ENCODE measurements around the gene ME3.

The ME3 gene

DNA sequence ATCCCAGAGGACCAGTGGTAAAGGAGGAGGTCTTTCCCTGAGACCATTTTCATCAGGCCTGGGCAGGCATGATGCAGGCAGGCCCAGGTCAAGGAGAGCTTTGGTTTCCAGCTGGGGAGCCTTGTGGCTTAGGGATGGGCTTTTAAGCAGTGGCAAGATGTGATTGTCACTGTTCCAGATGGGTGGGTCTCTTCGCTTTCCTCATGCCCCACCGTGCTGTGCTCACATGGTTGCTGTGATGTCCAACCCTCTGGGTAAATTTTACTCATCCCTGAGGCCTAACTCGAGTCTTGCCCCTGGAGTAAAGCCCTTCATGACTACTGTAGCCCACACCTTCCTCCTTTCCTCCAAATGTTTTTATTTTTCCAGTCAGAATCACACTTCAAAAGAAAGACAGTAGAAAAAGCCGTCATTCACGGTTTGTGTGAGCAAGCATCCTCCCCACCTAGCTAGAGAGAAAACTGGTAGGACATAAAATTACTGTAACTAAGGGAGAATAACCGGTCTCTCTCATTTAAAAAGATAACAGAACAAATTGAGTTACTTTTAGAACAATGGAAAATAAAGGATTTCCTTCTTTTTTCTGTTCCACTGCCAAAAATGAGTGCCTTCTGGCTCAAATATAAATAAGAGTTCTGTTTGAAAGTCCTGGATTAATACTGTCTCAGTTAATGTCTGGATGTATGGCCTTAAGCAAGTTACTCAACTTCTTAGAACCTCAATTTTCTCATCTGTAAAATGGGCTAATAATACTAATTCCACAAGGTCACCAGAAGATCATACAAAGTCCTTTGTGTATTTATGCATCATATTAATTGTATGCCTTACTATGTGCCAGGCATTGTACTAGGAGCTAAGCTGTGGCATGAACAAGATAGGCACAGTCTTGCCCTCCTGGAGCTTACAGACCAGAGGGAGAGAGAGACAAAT lies 84.9 kb downstream of the ME3 start:
- no peak for TF ChIP-seq ZNF274 (IDR thresholded peaks at IDR 0.05; ENCODE audit: low read depth, low read length)
- no peak overlapping the region for H3K4me3 ChIP-seq (ENCODE audit: low read length)

DNA sequence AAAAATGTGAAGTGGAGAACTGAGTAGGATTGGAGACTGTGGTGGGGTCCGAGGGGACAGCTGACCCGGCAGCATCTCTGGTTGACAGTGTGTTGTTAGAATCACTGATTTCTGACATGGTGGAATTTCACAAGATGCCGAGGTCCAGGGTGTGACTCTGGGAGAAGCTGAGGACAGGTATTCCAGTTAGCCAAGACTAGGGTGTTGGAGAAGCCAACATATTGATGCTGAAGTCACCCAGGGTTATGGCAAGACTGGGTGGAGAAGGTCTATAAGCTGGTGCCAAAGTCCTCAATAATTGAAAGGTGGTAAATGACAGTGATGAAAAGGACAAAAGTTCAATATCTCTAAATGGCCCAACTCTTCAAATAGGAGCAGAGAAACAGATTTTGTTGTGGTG lies 86.1 kb downstream of the ME3 start:
- no peak overlapping the region for H3K4me3 ChIP-seq (ENCODE audit: low read length)
- TF ChIP-seq ZNF274 (IDR thresholded peaks at IDR 0.05; ENCODE audit: low read depth, low read length): no peak

- no peak overlapping the region for H3K4me3 ChIP-seq (ENCODE audit: low read length)
Observed at GRCh38 chr11:86582898-86583297, 89.5 kb downstream of the ME3 start.

GRCh38 chr11:86580535-86580934 lies 91.9 kb downstream of the ME3 start:
- H3K4me3 ChIP-seq (ENCODE audit: low read length): no peak overlapping the region
- TF ChIP-seq ZNF274 (IDR thresholded peaks at IDR 0.05; ENCODE audit: low read depth, low read length): no peak

More at GRCh38 chr11:86582898-86583297, 89.5 kb downstream of the ME3 start:
- TF ChIP-seq ZNF274 (IDR thresholded peaks at IDR 0.05; ENCODE audit: low read depth, low read length): no peak

DNA sequence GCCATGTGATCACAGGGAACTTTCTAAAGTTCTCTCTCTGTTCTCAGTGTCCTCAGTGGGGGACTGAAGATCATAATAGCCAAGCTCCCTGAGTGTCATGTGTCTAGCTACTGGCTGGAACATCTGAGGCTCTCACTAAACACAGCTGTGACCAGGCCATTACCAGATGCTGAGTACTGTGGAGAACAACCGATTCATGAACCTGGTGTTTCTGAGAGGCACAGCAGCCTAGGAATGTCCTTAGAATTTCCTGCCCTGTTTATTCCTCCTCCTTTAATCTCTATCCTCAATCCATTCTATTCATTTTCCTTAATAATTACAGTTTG lies 93.0 kb downstream of the ME3 start:
- no peak overlapping the region for H3K4me3 ChIP-seq (ENCODE audit: low read length)
- no peak for TF ChIP-seq ZNF274 (IDR thresholded peaks at IDR 0.05; ENCODE audit: low read depth, low read length)

GRCh38 chr11:86578727-86579405 lies 93.5 kb downstream of the ME3 start:
- TF ChIP-seq ZNF274 (IDR thresholded peaks at IDR 0.05; ENCODE audit: low read depth, low read length): no peak
- no peak overlapping the region for H3K4me3 ChIP-seq (ENCODE audit: low read length)

- TF ChIP-seq ZNF274 (IDR thresholded peaks at IDR 0.05; ENCODE audit: low read depth, low read length): no peak
- no peak overlapping the region for H3K4me3 ChIP-seq (ENCODE audit: low read length)
Observed at GRCh38 chr11:86577644-86578636, 94.5 kb downstream of the ME3 start.

DNA sequence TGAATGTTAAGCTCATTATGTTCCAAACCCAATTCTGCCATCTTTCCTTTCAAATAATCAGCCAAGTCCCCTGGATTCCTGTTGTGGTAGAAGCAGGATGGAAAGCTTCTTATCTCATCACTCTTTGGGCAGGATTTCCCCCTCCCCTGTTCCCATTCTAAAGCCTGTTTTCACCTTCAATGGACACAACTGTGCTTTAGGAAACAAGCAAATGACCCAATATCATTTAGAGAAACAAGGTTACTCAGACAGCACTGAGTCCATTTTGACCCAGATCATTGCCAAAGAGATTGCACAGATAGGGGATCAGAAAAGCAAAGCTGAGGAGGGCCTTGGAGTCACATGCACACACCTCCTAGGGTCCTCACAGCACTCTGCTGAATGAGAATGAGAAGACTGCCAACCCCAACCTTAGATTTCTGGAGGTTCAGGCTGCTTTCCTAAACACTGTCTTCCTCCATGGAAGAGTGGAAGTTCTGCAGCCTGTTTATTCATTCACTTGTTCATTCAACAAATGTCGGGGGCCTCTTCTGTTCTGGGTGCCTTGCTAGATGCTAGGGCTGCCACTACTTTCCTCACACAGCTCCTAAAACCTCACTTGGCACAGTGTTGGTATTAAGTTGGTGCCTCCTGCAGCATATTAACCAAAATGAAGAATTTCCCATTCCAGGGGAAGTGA lies 95.3 kb downstream of the ME3 start:
- no peak for TF ChIP-seq ZNF274 (IDR thresholded peaks at IDR 0.05; ENCODE audit: low read depth, low read length)
- H3K4me3 ChIP-seq (ENCODE audit: low read length): no peak overlapping the region

DNA sequence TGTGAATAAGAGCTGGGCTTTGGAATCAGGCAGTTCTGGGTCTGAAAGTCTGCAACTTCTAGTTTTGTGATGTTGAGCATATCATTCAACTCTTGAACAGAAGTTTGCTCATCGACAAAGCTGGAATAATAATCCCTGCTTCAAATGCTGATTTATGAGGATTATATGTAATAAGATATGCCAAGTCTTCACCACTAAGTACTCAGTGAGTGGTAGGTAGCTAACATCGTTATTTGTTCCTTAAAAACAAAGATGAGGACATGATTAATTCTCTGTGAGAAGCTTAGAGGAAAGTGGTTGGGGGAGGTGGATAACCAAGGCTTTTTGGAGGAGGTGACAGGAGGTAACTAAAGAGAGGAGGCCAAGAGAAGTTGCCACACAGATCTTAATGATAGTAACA lies 96.5 kb downstream of the ME3 start:
- no peak overlapping the region for H3K4me3 ChIP-seq (ENCODE audit: low read length)
- TF ChIP-seq ZNF274 (IDR thresholded peaks at IDR 0.05; ENCODE audit: low read depth, low read length): no peak

- TF ChIP-seq ZNF274 (IDR thresholded peaks at IDR 0.05; ENCODE audit: low read depth, low read length): no peak
- H3K4me3 ChIP-seq (ENCODE audit: low read length): no peak overlapping the region
Observed at GRCh38 chr11:86575208-86575855, 97.1 kb downstream of the ME3 start.

- H3K4me3 ChIP-seq (ENCODE audit: low read length): no peak overlapping the region
- no peak for TF ChIP-seq ZNF274 (IDR thresholded peaks at IDR 0.05; ENCODE audit: low read depth, low read length)
Observed at GRCh38 chr11:86574493-86575207, 97.8 kb downstream of the ME3 start.

GRCh38 chr11:86571273-86571948 lies 101.0 kb downstream of the ME3 start:
- no peak overlapping the region for H3K4me3 ChIP-seq (ENCODE audit: low read length)
- no peak for TF ChIP-seq ZNF274 (IDR thresholded peaks at IDR 0.05; ENCODE audit: low read depth, low read length)
